ENCODE measurements around the gene MACF1.

MACF1 gene

DNA sequence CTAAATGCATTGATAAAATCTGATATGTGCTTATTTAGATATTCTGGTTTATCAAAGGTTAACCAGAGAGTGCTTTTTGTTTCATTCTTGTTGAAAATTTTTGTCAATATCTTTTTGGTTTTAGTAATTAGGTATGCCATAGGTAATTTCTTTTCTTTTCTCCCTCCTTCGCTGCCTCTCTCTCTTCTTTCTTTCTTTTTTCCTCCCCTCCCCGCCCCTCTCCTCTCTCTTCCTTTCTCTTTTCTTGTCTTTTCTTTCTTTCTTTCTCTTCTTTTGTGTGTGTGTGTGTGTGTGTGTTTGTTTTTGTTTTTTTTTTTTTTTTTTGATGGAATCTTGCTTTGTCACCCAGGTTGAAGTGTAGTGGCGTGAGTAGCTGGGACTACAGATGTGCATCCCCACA, 14.4 kb upstream of the MACF1 start:
- TF ChIP-seq ZNF384 (IDR thresholded peaks at IDR 0.05) (no peak), FOXA1 (IDR thresholded peaks at IDR 0.05) (no peak), ELF4 (IDR thresholded peaks at IDR 0.05) (no peak), FOXM1 (IDR thresholded peaks at IDR 0.05; ENCODE audit: borderline replicate concordance) (no peak), NFRKB (IDR thresholded peaks at IDR 0.05) (no peak), LEF1 (IDR thresholded peaks at IDR 0.05; ENCODE audit: borderline replicate concordance) (no peak), SUZ12 (IDR thresholded peaks at IDR 0.05) (no peak), TARDBP (IDR thresholded peaks at IDR 0.05) (no peak), L3MBTL2 (conservative IDR thresholded peaks at IDR 0.05) (no peak), SP1 (IDR thresholded peaks at IDR 0.05) (no peak)
- TF ChIP-seq, protein P1, sequence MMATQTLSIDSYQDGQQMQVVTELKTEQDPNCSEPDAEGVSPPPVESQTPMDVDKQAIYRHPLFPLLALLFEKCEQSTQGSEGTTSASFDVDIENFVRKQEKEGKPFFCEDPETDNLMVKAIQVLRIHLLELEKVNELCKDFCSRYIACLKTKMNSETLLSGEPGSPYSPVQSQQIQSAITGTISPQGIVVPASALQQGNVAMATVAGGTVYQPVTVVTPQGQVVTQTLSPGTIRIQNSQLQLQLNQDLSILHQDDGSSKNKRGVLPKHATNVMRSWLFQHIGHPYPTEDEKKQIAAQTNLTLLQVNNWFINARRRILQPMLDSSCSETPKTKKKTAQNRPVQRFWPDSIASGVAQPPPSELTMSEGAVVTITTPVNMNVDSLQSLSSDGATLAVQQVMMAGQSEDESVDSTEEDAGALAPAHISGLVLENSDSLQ (IDR thresholded peaks at IDR 0.05) = no peak

DNA sequence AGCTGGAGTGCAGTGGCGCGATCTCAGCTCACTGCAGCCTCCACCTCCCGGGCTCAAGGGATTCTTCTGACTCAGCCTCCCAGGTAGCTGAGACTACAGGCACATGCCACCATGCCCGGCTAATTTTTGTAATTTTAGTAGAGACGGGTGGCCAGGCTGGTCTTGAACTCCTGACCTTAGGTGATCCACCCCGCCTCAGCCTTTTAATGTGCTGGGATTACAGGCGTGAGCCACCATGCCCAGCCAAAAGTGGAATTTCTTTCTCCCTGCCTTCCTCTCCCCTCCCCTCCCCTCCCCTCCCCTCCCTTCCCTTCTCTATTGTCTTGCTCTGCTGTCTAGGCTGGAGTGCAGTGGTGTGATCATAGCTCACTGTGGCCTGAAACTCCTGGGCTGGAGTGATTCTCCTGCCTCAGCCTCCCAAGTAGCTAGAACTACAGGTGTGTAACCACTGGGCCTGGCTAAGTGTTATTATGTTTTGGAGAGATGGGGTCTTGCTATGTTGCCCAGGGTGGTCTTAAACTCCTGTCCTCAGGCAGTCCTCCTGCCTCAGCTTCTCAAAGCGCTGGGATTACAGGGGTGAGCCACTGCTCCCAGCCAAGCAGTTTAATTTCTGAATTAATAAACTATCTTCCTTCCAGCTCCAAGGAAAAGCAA, 10.0 kb upstream of the MACF1 start:
- POLR2A ChIA-PET = no interaction called here

More for the DNA sequence above, 14.4 kb upstream of the MACF1 start:
- POLR2A ChIA-PET = interaction anchor here (1.2 to 2.3 kb wide), 2 partner anchors 84 to 164 kb away, joined by 4 to 14 read pairs; partner anchors contain the start of gene NDUFS5
- DNase-seq (ENCODE audit: extremely low spot score) = no peak
- CTCF ChIA-PET = interaction anchor here (0.7 to 4.4 kb wide), 3 partner anchors 69 to 171 kb away, joined by 4 to 51 read pairs (median 30); no protein-coding TSS in a partner anchor

DNA sequence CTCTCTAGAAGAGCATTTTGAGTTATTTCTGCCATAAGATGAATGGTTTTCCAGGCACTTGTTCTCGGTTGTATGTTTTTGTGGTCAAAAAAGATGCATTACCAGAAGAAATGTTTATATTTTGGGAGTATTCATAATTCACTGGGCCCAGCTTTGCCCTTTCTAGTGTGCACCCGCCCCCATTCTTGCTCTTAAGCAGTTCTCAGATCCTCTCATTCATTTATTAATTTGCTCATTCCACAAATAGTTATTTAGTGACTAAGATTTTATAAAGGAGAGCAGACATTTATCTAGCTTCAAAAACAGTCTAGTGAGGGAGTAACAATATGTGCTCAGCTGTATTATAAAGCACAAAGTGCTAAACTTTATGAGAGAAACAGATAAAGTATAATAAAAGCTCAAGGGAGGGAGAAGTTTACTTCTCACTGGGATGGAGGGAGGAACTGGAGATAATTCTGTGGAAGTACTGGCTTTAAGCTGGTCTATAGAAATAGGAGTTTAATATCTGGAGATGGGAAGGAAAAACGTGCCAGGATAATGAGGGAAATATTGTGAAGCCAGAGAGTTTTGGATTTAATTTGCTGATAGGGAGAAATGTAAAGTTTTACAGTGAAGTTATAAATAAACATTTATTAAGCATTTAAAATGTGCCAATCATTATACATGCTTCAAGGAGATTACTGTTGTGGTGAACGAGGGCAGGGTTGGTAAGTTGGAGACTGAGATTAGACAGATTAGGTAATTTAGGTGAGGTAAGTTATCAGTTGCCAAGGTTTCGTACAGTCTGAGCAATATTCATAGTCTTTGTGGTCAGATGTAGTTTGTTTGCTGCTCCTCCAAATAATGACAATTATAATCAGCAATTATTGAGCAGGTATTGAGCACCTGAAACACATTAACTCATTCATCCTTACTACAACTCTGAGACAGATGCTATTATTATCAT, 9.1 kb upstream of the MACF1 start:
- ChIA-PET POLR2A (no interaction called here), CTCF (interaction anchor here (0.7 to 1.1 kb wide), 5 partner anchors 9 to 1561 kb away, joined by 3 to 9 read pairs (median 5); partner anchors contain the start of genes MACF1 and RSPO1)
- no peak for DNase-seq (ENCODE audit: extremely low spot score)

More for the DNA sequence above, 10.0 kb upstream of the MACF1 start:
- DNase-seq (ENCODE audit: extremely low spot score) = no peak
- no peak for TF ChIP-seq BHLHE40 (IDR thresholded peaks at IDR 0.05; ENCODE audit: borderline replicate concordance)
- TF ChIP-seq NFRKB (IDR thresholded peaks at IDR 0.05) = no peak
- TF ChIP-seq FOXA1 (IDR thresholded peaks at IDR 0.05) = no peak
- no peak for TF ChIP-seq ARNT (IDR thresholded peaks at IDR 0.05)
- TF ChIP-seq HDGF (IDR thresholded peaks at IDR 0.05; ENCODE audit: borderline replicate concordance) = no peak
- TF ChIP-seq ZNF384 (IDR thresholded peaks at IDR 0.05) = no peak
- no peak for TF ChIP-seq ELF4 (IDR thresholded peaks at IDR 0.05)
- TF ChIP-seq FOXK2 (IDR thresholded peaks at IDR 0.05) = no peak
- TF ChIP-seq FOXM1 (IDR thresholded peaks at IDR 0.05; ENCODE audit: borderline replicate concordance) = no peak
- no peak for TF ChIP-seq SP1 (IDR thresholded peaks at IDR 0.05)
- TF ChIP-seq LEF1 (IDR thresholded peaks at IDR 0.05; ENCODE audit: borderline replicate concordance) = no peak
- TF ChIP-seq, protein P1 (IDR thresholded peaks at IDR 0.05) = no peak
- no peak for TF ChIP-seq SUZ12 (IDR thresholded peaks at IDR 0.05)
- TF ChIP-seq TARDBP (IDR thresholded peaks at IDR 0.05) = no peak
- no peak for TF ChIP-seq CTBP1 (IDR thresholded peaks at IDR 0.05; ENCODE audit: borderline replicate concordance)
- no peak for TF ChIP-seq L3MBTL2 (conservative IDR thresholded peaks at IDR 0.05)
- CTCF ChIA-PET = interaction anchor here (0.7 to 4.4 kb wide), 4 partner anchors 64 to 497 kb away, joined by 5 to 51 read pairs (median 7); no protein-coding TSS in a partner anchor

DNA sequence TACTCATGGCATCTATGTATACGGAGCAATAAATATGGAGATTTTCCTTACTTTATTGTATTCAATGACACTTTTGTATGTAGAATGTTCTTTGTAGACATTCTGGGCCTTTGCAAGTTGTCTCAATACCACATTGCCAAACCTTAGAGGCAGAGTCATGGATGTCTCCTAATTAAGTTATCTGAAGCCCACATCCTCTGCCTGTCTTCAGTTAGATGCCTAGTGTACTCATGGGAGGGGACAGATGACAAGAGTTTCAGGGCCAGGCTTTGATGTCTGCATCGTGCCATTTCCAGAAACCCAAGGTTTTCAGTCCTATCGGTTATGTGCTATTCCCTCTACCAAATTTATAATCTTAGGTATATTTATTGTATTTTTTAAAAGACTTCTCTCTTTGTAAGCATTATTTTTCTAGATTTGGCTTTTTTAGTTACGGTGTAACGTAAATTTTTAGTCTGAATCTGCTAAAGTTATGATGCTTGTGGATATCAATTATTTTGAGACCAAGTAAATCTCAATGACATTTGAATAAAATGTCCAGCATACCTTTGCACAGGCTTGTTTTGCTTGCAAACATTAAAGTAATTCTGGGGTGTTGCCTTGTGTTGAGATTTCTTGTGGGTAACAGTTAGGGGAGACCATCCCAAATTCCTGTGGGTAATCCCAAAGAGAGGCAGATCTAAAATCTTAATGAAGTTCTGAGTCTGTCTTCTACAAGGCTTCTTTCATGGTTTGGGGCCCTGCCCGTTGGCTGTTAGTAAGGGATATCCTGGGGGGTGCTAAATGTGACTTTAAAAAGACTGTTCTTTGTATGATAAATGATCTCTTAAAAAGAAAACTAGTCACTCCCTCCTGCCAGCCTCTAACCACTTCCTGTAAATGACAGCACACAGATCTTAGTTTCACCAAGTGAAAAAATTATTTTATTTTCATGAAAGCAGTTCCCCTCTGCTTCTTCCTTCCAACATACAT, 8.0 kb upstream of the MACF1 start:
- no peak for DNase-seq (ENCODE audit: extremely low spot score)
- POLR2A ChIA-PET = no interaction called here
- TF ChIP-seq ELF4 (IDR thresholded peaks at IDR 0.05) (no peak), SP1 (IDR thresholded peaks at IDR 0.05) (no peak)
- CTCF ChIA-PET = interaction anchor here (1.3 kb wide), 1 partner anchor 97 kb away, joined by 6 read pairs; no protein-coding TSS in a partner anchor

More for the DNA sequence above, 9.1 kb upstream of the MACF1 start:
- TF ChIP-seq SUZ12 (IDR thresholded peaks at IDR 0.05) = no peak
- TF ChIP-seq FOXA1 (IDR thresholded peaks at IDR 0.05) = no peak
- no peak for TF ChIP-seq ELF4 (IDR thresholded peaks at IDR 0.05)
- no peak for TF ChIP-seq SP1 (IDR thresholded peaks at IDR 0.05)
- TF ChIP-seq FOXM1 (IDR thresholded peaks at IDR 0.05; ENCODE audit: borderline replicate concordance) = no peak

DNA sequence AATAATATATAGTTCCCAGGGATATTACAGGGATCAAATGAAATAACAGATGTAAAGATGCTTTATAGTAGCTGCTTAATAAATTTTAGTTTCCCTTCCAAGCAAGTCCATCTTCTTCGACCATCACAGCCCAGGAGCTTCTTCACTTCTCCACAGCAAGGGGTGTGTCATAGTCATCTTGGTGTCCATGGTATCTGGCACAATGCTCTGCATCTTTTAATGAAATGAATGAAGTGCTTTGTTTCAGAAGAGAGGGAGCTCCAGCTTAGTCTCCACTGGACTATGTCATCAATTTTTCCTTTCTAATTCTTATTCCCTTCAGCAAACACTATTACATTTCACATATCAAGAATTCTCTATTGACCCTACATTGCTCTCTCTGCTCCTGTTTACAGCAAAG, 4.9 kb upstream of the MACF1 start:
- ChIA-PET POLR2A (no interaction called here), CTCF (interaction anchor here (1.0 to 1.1 kb wide), 2 partner anchors 51 to 59 kb away, joined by 3 read pairs; no protein-coding TSS in a partner anchor)
- DNase-seq (ENCODE audit: extremely low spot score) = no peak
- TF ChIP-seq LEF1 (IDR thresholded peaks at IDR 0.05; ENCODE audit: borderline replicate concordance) (no peak), NFRKB (IDR thresholded peaks at IDR 0.05) (no peak), TARDBP (IDR thresholded peaks at IDR 0.05) (no peak), ARNT (IDR thresholded peaks at IDR 0.05) (no peak), FOXA1 (IDR thresholded peaks at IDR 0.05) (no peak), CTBP1 (IDR thresholded peaks at IDR 0.05; ENCODE audit: borderline replicate concordance) (no peak), SP1 (IDR thresholded peaks at IDR 0.05) (no peak), FOXK2 (IDR thresholded peaks at IDR 0.05) (no peak), L3MBTL2 (conservative IDR thresholded peaks at IDR 0.05) (no peak)
- TF ChIP-seq, protein P1 (IDR thresholded peaks at IDR 0.05) = no peak

Data from HEK293T (cell line).